Measurements from ENCODE around the gene VPS35. TPM values are rescaled to one million over a fixed set of nuclear protein-coding genes. Genes with fewer than 3 reads are reported as not detected.

Gene VPS35
- total and polyA plus RNA-seq, 2 of the 13 experiments (the other 11 are each of a cell fraction or from before 2014, with no cell fraction given): 30.7 to 136 TPM

DNA sequence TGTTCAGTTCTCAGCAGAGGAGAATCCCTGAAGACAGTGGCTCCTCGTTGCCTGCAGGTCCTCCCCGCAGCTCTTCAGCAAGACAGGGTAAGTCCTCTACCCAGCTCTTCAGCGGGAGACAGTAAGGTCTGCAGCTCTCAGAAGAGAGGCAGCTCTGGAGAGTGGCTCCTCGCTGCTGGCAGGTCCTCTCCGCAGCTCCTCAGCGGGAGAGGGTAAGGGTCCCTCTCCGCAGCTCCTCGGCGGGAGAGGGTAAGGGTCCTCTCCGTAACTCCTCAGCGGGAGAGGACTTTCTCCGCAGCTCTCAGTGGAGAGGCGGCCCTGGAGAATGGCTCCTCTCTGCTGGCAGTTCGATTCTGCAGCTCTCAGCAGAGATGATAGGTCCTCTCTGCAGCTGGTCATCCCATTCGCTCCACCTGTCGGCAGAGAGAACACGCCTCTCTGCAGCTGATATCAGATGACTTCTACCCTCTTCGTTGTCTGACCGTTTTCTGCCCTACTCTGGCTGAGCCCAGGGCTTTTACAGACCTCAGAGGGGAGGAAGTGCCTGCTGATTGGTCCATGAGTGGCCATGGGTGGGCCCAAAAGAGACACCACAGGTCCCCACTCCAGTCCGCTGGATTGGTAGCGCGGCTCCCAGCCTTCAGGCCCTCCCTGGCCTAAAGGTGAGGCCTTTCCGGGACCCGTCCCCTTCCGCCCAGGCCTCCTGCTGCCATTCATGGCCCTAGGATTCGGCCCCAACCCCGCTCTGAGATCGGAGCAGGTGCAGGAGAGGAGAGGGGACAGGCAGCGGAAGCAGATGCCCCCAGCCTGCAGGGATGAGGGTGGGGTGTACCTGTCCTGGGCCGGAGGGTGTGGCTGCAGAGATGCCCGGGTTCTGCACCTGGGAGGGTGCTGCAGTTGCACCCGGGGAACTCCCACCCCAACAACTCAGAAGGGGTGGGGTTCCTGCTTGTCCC lies 55.9 kb downstream of the VPS35 start (continued):
- peak; percentile 78; the same call in 1 of the 2 replicates for TF ChIP-seq ZNF605 (CRISPR knock-in tag; IDR thresholded peaks at IDR 0.05)
- TF ChIP-seq AKNA (CRISPR knock-in tag; IDR thresholded peaks at IDR 0.05; ENCODE audit: borderline replicate concordance): no peak
- no peak; the same call in 1 of the 2 replicates for TF ChIP-seq ZNF839 (CRISPR knock-in tag; IDR thresholded peaks at IDR 0.05; ENCODE audit: borderline replicate concordance)
- peak; percentile 55; the same call in 1 of the 2 replicates for TF ChIP-seq HOXA3 (CRISPR knock-in tag; IDR thresholded peaks at IDR 0.05)
- no peak for TF ChIP-seq ZNF326 (CRISPR knock-in tag; IDR thresholded peaks at IDR 0.05; ENCODE audit: borderline replicate concordance)
- 0 out of 2 replicates have a peak, but pooled peaks have one; percentile 23 for TF ChIP-seq HDAC1 (CRISPR knock-in tag; IDR thresholded peaks at IDR 0.05)
- TF ChIP-seq UBTF (CRISPR knock-in tag; IDR thresholded peaks at IDR 0.05): peak; percentile 60; the same call in 1 of the 2 replicates
- TF ChIP-seq GZF1 (CRISPR knock-in tag; IDR thresholded peaks at IDR 0.05): 0 out of 2 replicates have a peak, but pooled peaks have one; percentile 27
- 0 out of 2 replicates have a peak, but pooled peaks have one; percentile 32 for TF ChIP-seq GATAD2A (CRISPR knock-in tag; IDR thresholded peaks at IDR 0.05)
- TF ChIP-seq MXD3 (CRISPR knock-in tag; IDR thresholded peaks at IDR 0.05): no peak
- TF ChIP-seq ZNF772 (CRISPR knock-in tag; IDR thresholded peaks at IDR 0.05): peak; percentile 64; the same call in 1 of the 2 replicates
- TF ChIP-seq NAIF1 (CRISPR knock-in tag; IDR thresholded peaks at IDR 0.05; ENCODE audit: borderline replicate concordance): no peak
